Type B pancreatic cell (in vitro differentiated cells): Measurements from ENCODE around the gene CCL5. TPM values are rescaled to one million over a fixed set of nuclear protein-coding genes. Genes with fewer than 3 reads are reported as not detected.
A peak's percentile ranks its signal among the peaks of the same experiment; 100 is the strongest.

Experiments used
- DNase-seq: peaks from one replicate; pipeline ENCODE4 v3.0.0; 2021; ENCODE audit warnings: mixed read lengths; ENCODE audit not compliant: unreplicated experiment; ENCODE audit errors: extremely low spot score
- H3K27ac Mint-ChIP-seq: 2 replicates; pipeline ENCODE4 v1.8.0; 2021; ENCODE audit warnings: mild to moderate bottlenecking, mixed read lengths
- H3K27me3 Mint-ChIP-seq: 2 replicates; pipeline ENCODE4 v1.8.0; 2021; ENCODE audit warnings: mixed read lengths
- H3K36me3 Mint-ChIP-seq: 2 replicates; pipeline ENCODE4 v1.8.0; 2021; ENCODE audit warnings: mixed read lengths
- H3K4me1 Mint-ChIP-seq: one replicate; pipeline ENCODE4 v1.8.0; 2021; ENCODE audit warnings: mixed read lengths; ENCODE audit not compliant: unreplicated experiment
- H3K4me3 Mint-ChIP-seq: 2 replicates; pipeline ENCODE4 v1.8.0; 2021; ENCODE audit warnings: mild to moderate bottlenecking, mixed read lengths
- H3K9me3 Mint-ChIP-seq: 2 replicates; pipeline ENCODE4 v1.8.0; 2021; ENCODE audit warnings: mixed read lengths
- CTCF ChIP-seq: fragments of 200-600 bp; sonication (generic); conservative IDR thresholded peaks from 2 replicates; pipeline ENCODE4 v1.5.0; 2021; ENCODE audit warnings: antibody characterized with exemption, mild to moderate bottlenecking
- total RNA-seq: library from RNA; stranded (reverse); gene quantifications from 2 replicates; pipeline ENCODE4 v1.2.1, GENCODE V29; 2021; ENCODE audit warnings: low replicate concordance

Gene CCL5
- total RNA-seq, 1 donor from 2014 or later = not detected

DNA sequence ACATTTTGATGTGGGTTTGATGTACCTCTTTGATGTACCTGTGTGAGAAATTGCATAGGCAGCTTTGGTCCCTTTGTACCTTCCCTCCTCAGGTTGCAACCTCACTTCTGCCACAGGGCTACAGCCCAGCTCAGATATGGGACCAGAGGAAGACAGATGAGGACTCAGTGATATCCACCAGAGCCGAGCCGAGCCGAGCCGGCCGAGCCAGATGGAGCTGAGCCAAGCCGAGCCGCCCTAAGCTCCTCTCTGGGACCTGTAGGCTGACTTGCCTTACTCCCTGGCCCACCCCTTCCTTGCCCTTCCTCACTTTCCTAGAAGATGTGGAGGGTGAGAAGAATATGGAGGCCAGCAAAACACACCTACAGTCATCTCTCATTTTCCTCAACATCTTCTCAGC is 15.3 kb downstream of the CCL5 start:
- H3K4me1 Mint-ChIP-seq = peaks cover 13% of the 10 kb centered on the region
- TF ChIP-seq CTCF = no peak
- H3K4me3 Mint-ChIP-seq = no peak overlapping the region
- peaks cover 3% of the 10 kb centered on the region for H3K36me3 Mint-ChIP-seq
- H3K9me3 Mint-ChIP-seq = no peaks in the 10 kb centered on the region
- H3K27ac Mint-ChIP-seq = no peak overlapping the region
- no peaks in the 10 kb centered on the region for H3K27me3 Mint-ChIP-seq
- no peak for DNase-seq

- H3K27me3 Mint-ChIP-seq = no peaks in the 10 kb centered on the region
- no peaks in the 10 kb centered on the region for H3K4me1 Mint-ChIP-seq
- no peak overlapping the region for H3K4me3 Mint-ChIP-seq
- TF ChIP-seq CTCF = no peak
- DNase-seq = no peak
- H3K36me3 Mint-ChIP-seq = peaks cover 22% of the 10 kb centered on the region
- no peak overlapping the region for H3K27ac Mint-ChIP-seq
- H3K9me3 Mint-ChIP-seq = no peaks in the 10 kb centered on the region
Measured at GRCh38 chr17:35856603-35857002, 23.6 kb downstream of the CCL5 start.

GRCh38 chr17:35855965-35856364 is 24.2 kb downstream of the CCL5 start:
- Mint-ChIP-seq H3K4me3 (no peak overlapping the region), H3K36me3 (peaks cover 28% of the 10 kb centered on the region), H3K27ac (no peak overlapping the region), H3K4me1 (no peaks in the 10 kb centered on the region), H3K27me3 (no peaks in the 10 kb centered on the region), H3K9me3 (no peaks in the 10 kb centered on the region)
- DNase-seq = no peak
- TF ChIP-seq CTCF = no peak

- TF ChIP-seq CTCF = peak; percentile 89
- no peak for DNase-seq
- H3K4me3 Mint-ChIP-seq = no peak overlapping the region
- no peaks in the 10 kb centered on the region for H3K27me3 Mint-ChIP-seq
- H3K36me3 Mint-ChIP-seq = peaks cover 39% of the 10 kb centered on the region
- H3K4me1 Mint-ChIP-seq = no peaks in the 10 kb centered on the region
- H3K27ac Mint-ChIP-seq = peak overlapping the region; percentile 19
- H3K9me3 Mint-ChIP-seq = no peaks in the 10 kb centered on the region
Measured at GRCh38 chr17:35849469-35850348, 30.5 kb downstream of the CCL5 start.

- H3K27me3 Mint-ChIP-seq = no peaks in the 10 kb centered on the region
- peak overlapping the region; percentile 48 for H3K27ac Mint-ChIP-seq
- H3K4me3 Mint-ChIP-seq = no peak overlapping the region
- peaks cover 37% of the 10 kb centered on the region for H3K36me3 Mint-ChIP-seq
- no peaks in the 10 kb centered on the region for H3K4me1 Mint-ChIP-seq
- no peak for TF ChIP-seq CTCF
- DNase-seq = no peak
- H3K9me3 Mint-ChIP-seq = no peaks in the 10 kb centered on the region
Measured at GRCh38 chr17:35847633-35848373, 32.4 kb downstream of the CCL5 start.
